H54 (cell line): ENCODE data around the gene PNPT1.
A peak's percentile ranks its signal among the peaks of the same experiment; 100 is the strongest.
"Not testable (repeated sequence)": the region's sequence is repeated elsewhere in the genome, so short reads cannot be mapped to it uniquely, and the experiment has no call there.

Experiments used
- DNase-seq: peaks from one replicate; pipeline ENCODE4 v3.0.0; 2011; ENCODE audit warnings: low spot score, mixed read lengths; ENCODE audit not compliant: insufficient read length
- FAIRE-seq: peaks from 3 replicates; lab custom pipeline; 2011; peaks lifted over from hg19 to GRCh38; lab: Jason Lieb, UNC
- POLR2A ChIP-seq: IDR thresholded peaks from 2 replicates; pipeline ENCODE4 v1.6.1; 2011; ENCODE audit warnings: low read depth, mild to moderate bottlenecking, low read length

PNPT1 gene

DNA sequence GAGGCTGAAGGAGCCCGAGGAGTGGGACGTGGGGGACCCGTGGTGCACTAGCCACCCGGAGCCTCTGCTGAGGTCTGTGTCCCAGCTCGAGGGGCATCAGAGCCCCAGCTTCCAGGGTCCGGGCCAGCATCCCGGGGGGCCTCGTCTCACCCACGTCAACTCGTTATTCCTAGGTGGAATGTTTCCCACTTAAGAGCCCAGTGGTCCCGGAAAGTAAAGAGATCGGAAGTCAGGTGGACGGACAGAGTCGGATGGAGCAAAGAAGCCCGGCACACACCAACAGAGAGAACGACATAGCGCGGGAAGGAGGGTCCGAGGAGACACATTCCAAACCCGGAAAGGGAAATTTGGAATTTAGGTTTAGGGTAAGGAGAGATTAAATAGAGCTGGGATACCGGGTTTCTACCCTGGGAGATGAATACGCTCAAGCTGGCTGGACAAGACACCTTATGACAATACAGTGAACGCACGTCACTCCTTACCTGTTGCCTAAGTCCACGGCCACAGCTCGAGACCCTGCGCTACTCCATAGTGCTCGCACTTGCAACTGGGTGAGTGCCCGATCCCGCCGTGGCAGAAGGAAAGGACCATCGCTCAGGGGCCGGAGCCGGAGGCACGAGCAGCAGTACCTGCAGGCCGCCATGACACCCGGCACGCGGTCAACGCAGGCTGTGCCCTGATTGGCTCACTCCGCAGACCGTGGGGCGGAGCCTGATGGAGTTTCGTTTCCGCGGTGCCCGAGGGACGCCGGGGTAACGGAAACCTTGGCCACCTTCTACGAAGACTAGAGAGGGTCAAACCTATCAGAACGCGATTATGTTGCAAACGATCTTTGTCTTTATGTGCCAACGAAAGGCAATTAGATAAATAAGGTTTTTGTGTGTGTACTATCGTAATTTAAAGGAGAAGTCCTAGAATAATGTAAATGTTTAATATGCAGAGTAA is at the start of gene PNPT1:
PNPT1 (minus strand) TSS at position 664 of the 945 bp plus-strand sequence; CDS start at position 643, 21 bp downstream.
- TF ChIP-seq POLR2A, result peak; percentile 84
- DNase-seq (peak; percentile 97), FAIRE-seq (peak; percentile 99)

- TF ChIP-seq POLR2A, result no peak
- no peak for FAIRE-seq
- DNase-seq, result no peak
Measured at GRCh38 chr2:55742996-55743395, 49.4 kb upstream of the PNPT1 start.

GRCh38 chr2:55736019-55736536 is 42.4 kb upstream of the PNPT1 start:
- not testable (repeated sequence) for DNase-seq, FAIRE-seq

DNA sequence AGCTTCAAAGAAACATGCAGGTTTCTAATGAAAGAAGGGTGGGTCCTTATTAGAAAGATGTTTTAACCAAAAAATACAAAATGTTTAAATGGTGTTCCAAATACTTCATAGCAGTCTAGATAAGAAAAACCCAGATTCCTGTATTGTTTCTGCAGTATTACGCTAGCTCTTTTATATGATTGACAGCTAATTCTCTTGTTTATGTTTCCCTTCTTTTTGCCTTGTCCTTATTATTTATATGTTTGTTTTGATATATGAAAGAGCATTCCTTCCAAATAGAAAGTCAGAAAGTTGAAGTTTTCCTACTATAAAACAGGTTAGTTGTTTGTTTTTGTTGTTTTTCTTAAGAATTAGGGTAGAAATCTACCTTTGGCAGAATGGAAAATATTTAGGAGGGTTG is 41.1 kb upstream of the PNPT1 start:
- no peak for TF ChIP-seq POLR2A
- FAIRE-seq, result no peak
- DNase-seq, result no peak

GRCh38 chr2:55733335-55733734 is 39.7 kb upstream of the PNPT1 start:
- no peak for FAIRE-seq

DNA sequence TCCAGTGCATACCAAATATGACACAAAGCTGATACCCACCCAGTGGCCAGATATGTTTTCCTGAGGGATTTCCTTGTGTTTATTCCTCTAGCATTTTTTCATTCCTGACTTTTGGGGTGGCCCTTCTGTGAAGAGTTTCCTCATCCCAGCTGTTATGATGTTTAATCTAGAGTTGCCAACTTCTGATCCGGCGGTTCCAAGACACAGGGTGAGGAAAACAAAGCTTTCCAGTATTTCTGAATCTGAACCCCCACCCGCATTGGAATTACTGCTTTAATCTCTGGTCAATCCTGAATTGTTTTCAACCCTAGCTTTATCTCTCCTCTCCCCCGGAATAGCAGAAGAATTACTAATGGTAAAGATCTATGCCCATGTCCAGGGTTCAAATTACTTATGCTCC is 39.2 kb upstream of the PNPT1 start:
- no peak for TF ChIP-seq POLR2A
- no peak for FAIRE-seq

More at GRCh38 chr2:55733335-55733734, 39.7 kb upstream of the PNPT1 start:
- no peak for DNase-seq
- no peak for TF ChIP-seq POLR2A

GRCh38 chr2:55729136-55729685 is 35.6 kb upstream of the PNPT1 start:
- no peak for DNase-seq
- TF ChIP-seq POLR2A, result no peak
- FAIRE-seq, result no peak

More for the DNA sequence above, 39.2 kb upstream of the PNPT1 start:
- DNase-seq, result no peak

DNA sequence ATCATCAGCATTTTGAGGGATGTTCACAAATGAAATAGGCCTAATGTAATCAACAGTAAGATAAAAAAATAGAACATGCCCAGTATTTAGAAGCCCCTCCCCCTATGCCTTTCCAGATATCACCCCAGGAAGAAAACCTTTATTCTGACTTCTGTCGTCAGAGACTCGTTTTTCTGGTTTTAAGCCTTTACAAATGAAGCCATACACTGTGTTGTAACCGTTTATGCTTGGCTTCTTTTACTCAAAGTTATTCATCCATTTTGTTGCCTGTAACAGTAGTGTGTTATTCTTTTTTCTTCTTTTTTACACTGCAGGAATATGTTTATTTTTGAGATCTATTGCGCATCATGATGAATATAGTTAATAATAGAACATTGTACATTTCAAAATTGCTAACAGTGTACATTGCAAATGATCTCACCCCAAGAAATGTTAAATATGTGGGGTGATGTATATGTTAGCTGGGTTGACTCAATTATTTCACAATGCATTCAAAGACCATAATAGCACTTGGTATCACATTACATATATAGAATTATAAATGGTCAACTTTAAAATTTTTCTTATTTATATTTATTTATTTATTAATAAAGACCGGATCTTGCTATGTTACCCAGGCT is 28.1 kb upstream of the PNPT1 start:
- TF ChIP-seq POLR2A, result no peak
- DNase-seq (no peak), FAIRE-seq (no peak)

DNA sequence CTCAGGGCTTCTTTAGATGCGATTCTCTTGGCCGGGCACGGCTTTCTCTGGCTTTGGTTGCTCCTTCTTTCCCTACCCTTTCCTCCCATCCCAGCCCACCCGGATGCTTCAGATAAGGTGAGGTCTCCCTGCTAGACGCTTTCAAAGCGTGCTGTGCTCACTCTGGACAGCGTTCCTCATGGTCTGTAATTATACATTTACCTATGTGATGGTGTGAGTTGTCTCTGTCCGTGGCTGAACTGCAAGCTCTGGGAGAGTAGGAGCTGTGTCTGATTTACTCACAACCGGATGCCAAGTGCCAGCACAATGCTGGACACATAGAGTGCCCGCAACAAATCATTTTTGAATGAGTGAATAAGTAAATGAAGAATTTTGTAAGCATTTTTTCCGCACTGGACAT is 26.8 kb upstream of the PNPT1 start:
- no peak for TF ChIP-seq POLR2A
- no peak for FAIRE-seq
- no peak for DNase-seq

DNA sequence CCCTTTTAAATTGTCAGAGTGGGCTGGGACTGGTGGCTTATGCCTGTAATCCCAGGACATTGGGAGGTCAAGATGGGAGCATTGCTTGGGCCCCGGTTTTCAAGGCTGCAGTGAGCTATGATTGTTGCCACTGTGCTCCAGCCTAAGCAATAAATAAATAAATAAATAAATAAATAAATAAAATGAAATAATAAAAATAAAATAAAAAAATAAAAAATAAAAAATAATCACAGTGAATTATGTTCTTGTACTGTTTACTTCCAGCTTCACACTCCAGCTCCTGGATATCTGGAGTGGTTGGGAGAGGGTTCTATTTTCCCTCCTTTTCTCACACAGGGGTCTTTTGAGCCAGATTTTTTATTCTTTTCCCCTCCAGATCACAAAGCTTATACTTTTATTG is 26.2 kb upstream of the PNPT1 start:
- FAIRE-seq (no peak), DNase-seq (no peak)
- TF ChIP-seq POLR2A, result no peak

DNA sequence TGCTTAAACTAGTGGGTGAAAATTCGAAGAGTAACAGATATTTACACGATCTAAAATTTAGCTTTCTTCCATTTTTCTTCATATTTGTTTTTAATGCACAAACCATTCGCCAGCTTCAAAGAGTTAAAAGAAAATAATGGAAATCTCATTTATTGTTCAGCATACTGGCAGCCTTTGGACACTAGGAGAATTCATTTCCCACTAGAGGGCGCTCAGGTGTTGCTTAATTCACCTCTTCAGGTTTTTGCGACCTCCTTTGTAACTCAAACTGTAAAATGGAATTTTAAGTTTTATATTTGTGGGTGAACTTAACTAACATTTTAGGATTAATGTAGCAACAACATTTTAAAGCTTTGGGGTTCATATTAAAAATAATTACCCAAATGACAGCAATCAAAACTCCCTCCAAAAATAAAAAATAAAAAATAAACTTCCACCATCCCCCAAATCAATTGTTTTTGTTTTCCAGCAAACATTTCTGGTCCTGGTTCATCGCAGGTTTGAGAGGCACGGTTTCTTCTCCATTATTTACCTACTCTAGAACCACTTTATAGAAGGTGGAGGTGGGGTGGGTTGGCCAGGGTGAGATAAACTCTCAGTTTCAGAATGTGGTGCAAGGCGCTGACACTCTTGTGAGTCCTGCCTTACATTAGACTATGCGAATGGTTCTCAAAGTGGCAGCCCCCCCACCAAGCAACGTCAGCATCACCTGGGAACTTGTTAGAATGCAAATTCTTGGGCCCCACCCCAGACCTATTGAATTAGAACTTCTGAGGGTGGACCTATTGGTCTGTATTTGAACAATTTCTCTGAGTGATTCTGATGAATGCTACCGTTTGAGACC is 24.7 kb upstream of the PNPT1 start:
- FAIRE-seq, result peak; percentile 33
- TF ChIP-seq POLR2A, result no peak
- peak; percentile 39 for DNase-seq

GRCh38 chr2:55715626-55716025 is 22.0 kb upstream of the PNPT1 start:
- FAIRE-seq (no peak), DNase-seq (no peak)
- TF ChIP-seq POLR2A, result no peak

DNA sequence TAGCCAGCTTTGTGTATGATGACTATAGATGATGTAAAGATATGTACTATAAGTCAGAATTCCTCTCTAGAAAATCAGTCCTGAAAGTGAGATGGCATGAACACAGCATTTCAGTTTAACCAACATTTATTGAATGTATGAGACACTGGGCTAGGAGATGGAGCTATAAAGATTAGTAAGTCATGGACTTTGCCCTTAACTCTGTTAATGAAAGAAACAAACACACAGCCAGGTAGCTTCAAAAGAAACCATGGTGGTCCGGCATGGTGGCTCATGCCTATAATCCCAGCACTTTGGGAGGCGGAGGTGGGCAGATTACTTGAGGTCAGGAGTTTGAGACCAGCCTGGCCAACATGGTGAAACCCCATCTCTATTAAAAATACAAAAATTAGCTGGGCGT is 21.5 kb upstream of the PNPT1 start:
- not testable (repeated sequence) for FAIRE-seq, DNase-seq
